Measurements from ENCODE around the gene TAGAP. TPM values are rescaled to one million over a fixed set of nuclear protein-coding genes. Genes with fewer than 3 reads are reported as not detected.

TAGAP gene
- total RNA-seq, 6 donors from 2014 or later = 7.8 to 19.3 (median 8.8) TPM

- Histone ChIP-seq H3K4me3 (no peak overlapping the region), H3K27me3 (no peaks in the 10 kb centered on the region), H3K4me1 (peaks cover 0 to 6% (median 3%) of the 10 kb centered on the region in 4 donors), H3K9me3 (no peaks in the 10 kb centered on the region), H3K36me3 (no peaks in the 10 kb centered on the region), H3K27ac (no peak overlapping the region)
- DNase-seq = no peak
- WGBS, 2 donors = 64 to 70% methylated on average over 10 of the region's 10 CpGs
- peak in 1 of 2 donors; percentile 68 for ATAC-seq (ENCODE audit: low FRiP score in 2 of 2)
- TF ChIP-seq POLR2A (IDR thresholded peaks at IDR 0.05) (no peak), CTCF (IDR thresholded peaks at IDR 0.05) (peak in 5 of 6 experiments; percentile 27 to 59 (median 50))
Observed at GRCh38 chr6:159008656-159009288, 36.0 kb downstream of the TAGAP start.

GRCh38 chr6:159007510-159007909 lies 37.3 kb downstream of the TAGAP start:
- ATAC-seq (ENCODE audit: low FRiP score in 2 of 2) (peak in 1 of 2 donors; percentile 35), DNase-seq (no peak)
- H3K36me3 ChIP-seq = no peaks in the 10 kb centered on the region
- H3K4me3 ChIP-seq = no peak overlapping the region
- no peak for TF ChIP-seq POLR2A (IDR thresholded peaks at IDR 0.05)
- no peak for TF ChIP-seq POLR2AphosphoS5 (IDR thresholded peaks at IDR 0.05)
- TF ChIP-seq CTCF (IDR thresholded peaks at IDR 0.05) = no peak
- TF ChIP-seq EP300 (IDR thresholded peaks at IDR 0.05) = no peak
- no peaks in the 10 kb centered on the region for H3K9me3 ChIP-seq
- H3K27me3 ChIP-seq = no peaks in the 10 kb centered on the region
- peaks cover 0 to 6% (median 3%) of the 10 kb centered on the region in 4 donors for H3K4me1 ChIP-seq
- no peak overlapping the region for H3K27ac ChIP-seq
- 69% methylated on average over 5 of the region's 5 CpGs for WGBS, 2 donors

GRCh38 chr6:159005436-159005835 lies 39.4 kb downstream of the TAGAP start:
- TF ChIP-seq EP300 (IDR thresholded peaks at IDR 0.05) = no peak

GRCh38 chr6:159004592-159004991 lies 40.2 kb downstream of the TAGAP start:
- Histone ChIP-seq H3K4me1 (peaks cover 0 to 19% (median 13%) of the 10 kb centered on the region in 4 donors), H3K9me3 (no peaks in the 10 kb centered on the region), H3K36me3 (no peaks in the 10 kb centered on the region), H3K4me3 (no peak overlapping the region), H3K27ac (no peak overlapping the region), H3K27me3 (no peaks in the 10 kb centered on the region)
- DNase-seq (no peak), ATAC-seq (ENCODE audit: low FRiP score in 2 of 2) (no peak)
- 64 to 78% methylated on average over 3 of the region's 3 CpGs for WGBS, 2 donors
- TF ChIP-seq POLR2A (IDR thresholded peaks at IDR 0.05) (no peak), POLR2AphosphoS5 (IDR thresholded peaks at IDR 0.05) (no peak)

More at GRCh38 chr6:159005436-159005835, 39.4 kb downstream of the TAGAP start:
- H3K9me3 ChIP-seq = no peaks in the 10 kb centered on the region
- no peak overlapping the region for H3K4me3 ChIP-seq
- no peaks in the 10 kb centered on the region for H3K36me3 ChIP-seq
- no peak overlapping the region for H3K27ac ChIP-seq
- ATAC-seq (ENCODE audit: low FRiP score in 2 of 2) (no peak), DNase-seq (no peak)
- whole genome bisulfite sequencing, 2 donors = 86 to 88% methylated on average over 5 of the region's 5 CpGs
- H3K4me1 ChIP-seq = peaks cover 0 to 14% (median 10%) of the 10 kb centered on the region in 4 donors
- H3K27me3 ChIP-seq = no peaks in the 10 kb centered on the region

GRCh38 chr6:159002432-159003155 lies 42.2 kb downstream of the TAGAP start:
- Histone ChIP-seq H3K4me3 (no peak overlapping the region), H3K27ac (no peak overlapping the region), H3K9me3 (no peaks in the 10 kb centered on the region), H3K27me3 (no peaks in the 10 kb centered on the region), H3K4me1 (peaks cover 0 to 23% (median 14%) of the 10 kb centered on the region in 4 donors), H3K36me3 (no peaks in the 10 kb centered on the region)
- no peak for TF ChIP-seq POLR2AphosphoS5 (IDR thresholded peaks at IDR 0.05)
- no peak for TF ChIP-seq CTCF (IDR thresholded peaks at IDR 0.05)
- TF ChIP-seq EP300 (IDR thresholded peaks at IDR 0.05) = no peak
- no peak for TF ChIP-seq POLR2A (IDR thresholded peaks at IDR 0.05)
- no peak for ATAC-seq (ENCODE audit: low FRiP score in 2 of 2)
- 87 to 89% methylated on average over 12 of the region's 12 CpGs for WGBS, 2 donors
- DNase-seq = no peak
